Adrenal gland (tissue), 5 donors: Measurements from ENCODE around the gene MYH11.
"Not testable (repeated sequence)": the region's sequence is repeated elsewhere in the genome, so short reads cannot be mapped to it uniquely, and the experiment has no call there.

Experiments used
- CTCF ChIP-seq, 6 experiments: fragments of 450-650 bp in 4 of 6; fragments of 200-600 bp in 2 of 6; sonication (generic) in 1 of 6; IDR thresholded peaks; 1 replicate in 5 of 6; 2 replicates in 1 of 6; pipeline versions ENCODE4 v1.5.1 to v1.8.0; 2016 to 2021; ENCODE audit warnings: antibody characterized with exemption in 6 of 6, mild to moderate bottlenecking in 2 of 6, moderate library complexity in 1 of 6
- POLR2A ChIP-seq, 2 donors: fragments of 450-650 bp; IDR thresholded peaks; one replicate each; pipeline ENCODE4 v1.6.1; 2017; ENCODE audit warnings: antibody characterized with exemption in 2 of 2, mild to moderate bottlenecking in 2 of 2, moderate library complexity in 1 of 2
- donor health status: DM: no; HTN: no; CAD: no.

- not testable (repeated sequence) for TF ChIP-seq CTCF, POLR2A (IDR thresholded peaks at IDR 0.05)
Observed at GRCh38 chr16:15809297-15809696, 47.5 kb downstream of the MYH11 start.
